H9 (cell line): ENCODE data around the gene MED8. TPM values are rescaled to one million over a fixed set of nuclear protein-coding genes. Genes with fewer than 3 reads are reported as not detected.

Experiments
- DNase-seq: peaks from one replicate; pipeline ENCODE4 v3.0.0-alpha.2; 2017
- H2AFZ ChIP-seq: one replicate; pipeline ENCODE4 v1.6.1; 2013; ENCODE audit warnings: mild to moderate bottlenecking, low read length, control low read depth, moderate library complexity
- H2AK5ac ChIP-seq: 2 replicates; pipeline ENCODE4 v1.6.1; 2013; ENCODE audit warnings: low read length, control low read depth, mixed read lengths; ENCODE audit not compliant: insufficient read length
- H2BK120ac ChIP-seq: one replicate; pipeline ENCODE4 v1.6.1; 2013; ENCODE audit warnings: low read depth, mild to moderate bottlenecking, low read length, control low read depth, inconsistent platforms; ENCODE audit not compliant: poor library complexity, severe bottlenecking
- H2BK12ac ChIP-seq: 2 replicates; pipeline ENCODE4 v1.6.1; 2013; ENCODE audit warnings: low read length, control low read depth, mixed read lengths, low read depth; ENCODE audit not compliant: insufficient read length
- H2BK15ac ChIP-seq: 2 replicates; pipeline ENCODE4 v1.6.1; 2013; ENCODE audit warnings: low read depth, low read length, control low read depth
- H2BK20ac ChIP-seq: one replicate; pipeline ENCODE4 v1.6.1; 2013; ENCODE audit warnings: low read depth, mild to moderate bottlenecking, low read length, control low read depth, inconsistent platforms; ENCODE audit not compliant: poor library complexity, severe bottlenecking
- H2BK5ac ChIP-seq: 2 replicates; pipeline ENCODE4 v1.6.1; 2013; ENCODE audit warnings: low read length, control low read depth, mixed read lengths; ENCODE audit not compliant: insufficient read length
- H3K14ac ChIP-seq: 2 replicates; pipeline ENCODE4 v1.6.1; 2013; ENCODE audit warnings: low read length, control low read depth; ENCODE audit not compliant: insufficient read depth
- H3K18ac ChIP-seq: 2 replicates; pipeline ENCODE4 v1.6.1; 2013; ENCODE audit warnings: low read depth, mild to moderate bottlenecking, mixed read lengths, low read length, control low read depth; ENCODE audit not compliant: insufficient read length
- H3K23ac ChIP-seq: 2 replicates; pipeline ENCODE4 v1.6.1; 2013; ENCODE audit warnings: low read length, control low read depth, mixed read lengths, low read depth; ENCODE audit not compliant: insufficient read length
- H3K23me2 ChIP-seq: 2 replicates; pipeline ENCODE4 v1.6.1; 2013; ENCODE audit warnings: low read depth, mild to moderate bottlenecking, mixed read lengths, low read length, control low read depth; ENCODE audit not compliant: insufficient read length, poor library complexity, severe bottlenecking
- H3K27ac ChIP-seq: 2 replicates; pipeline ENCODE4 v1.5.1; 2013; ENCODE audit warnings: low read length, control low read depth, mixed read lengths, low read depth; ENCODE audit not compliant: insufficient read length
- H3K27me3 ChIP-seq: 2 replicates; pipeline ENCODE4 v1.6.1; 2013; ENCODE audit warnings: low read length, control low read depth, inconsistent platforms; ENCODE audit not compliant: insufficient read depth
- H3K4ac ChIP-seq: 2 replicates; pipeline ENCODE4 v1.6.1; 2013; ENCODE audit warnings: low read depth, mild to moderate bottlenecking, control low read depth, inconsistent platforms, low read length, moderate library complexity
- H3K4me1 ChIP-seq: 2 replicates; pipeline ENCODE4 v1.6.1; 2013; ENCODE audit warnings: low read length, control low read depth, inconsistent platforms; ENCODE audit not compliant: insufficient read depth
- H3K4me2 ChIP-seq: 2 replicates; pipeline ENCODE4 v1.6.1; 2013; ENCODE audit warnings: low read length, control low read depth, mixed read lengths; ENCODE audit not compliant: insufficient read length, insufficient read depth
- H3K56ac ChIP-seq: 2 replicates; pipeline ENCODE4 v1.6.1; 2013; ENCODE audit warnings: low read depth, mild to moderate bottlenecking, mixed read lengths, low read length, control low read depth; ENCODE audit not compliant: insufficient read length
- H3K79me1 ChIP-seq: 2 replicates; pipeline ENCODE4 v1.6.1; 2013; ENCODE audit warnings: low read depth, mild to moderate bottlenecking, moderate library complexity, low read length, control low read depth, inconsistent platforms; ENCODE audit not compliant: insufficient read depth, poor library complexity, severe bottlenecking
- H3K79me2 ChIP-seq: 2 replicates; pipeline ENCODE4 v1.6.1; 2013; ENCODE audit warnings: low read length, control low read depth, inconsistent platforms; ENCODE audit not compliant: insufficient read depth
- H3K9ac ChIP-seq: 2 replicates; pipeline ENCODE4 v1.6.1; 2013; ENCODE audit warnings: low read length, control low read depth, mixed read lengths; ENCODE audit not compliant: insufficient read length; ENCODE audit errors: extremely low read depth
- H3K9me3 ChIP-seq: one replicate; pipeline ENCODE4 v1.6.1; 2013; ENCODE audit warnings: low read depth, low read length, inconsistent platforms; ENCODE audit not compliant: control insufficient read depth
- H3T11ph ChIP-seq: one replicate; pipeline ENCODE4 v1.6.1; 2013; ENCODE audit warnings: mild to moderate bottlenecking, low read length, control low read depth, inconsistent platforms
- H4K20me1 ChIP-seq: one replicate; pipeline ENCODE4 v1.6.1; 2013; ENCODE audit not compliant: control insufficient read depth, insufficient read length, insufficient read depth
- H4K5ac ChIP-seq: 2 replicates; pipeline ENCODE4 v1.6.1; 2013; ENCODE audit warnings: low read depth, mild to moderate bottlenecking, mixed read lengths, low read length, control low read depth; ENCODE audit not compliant: insufficient read length
- H4K8ac ChIP-seq: replicated peaks from 2 replicates; pipeline ENCODE4 v1.6.1; 2013; ENCODE audit warnings: low read length, control low read depth, mixed read lengths, low read depth; ENCODE audit not compliant: insufficient read length
- H4K91ac ChIP-seq: 2 replicates; pipeline ENCODE4 v1.6.1; 2013; ENCODE audit warnings: low read depth, mild to moderate bottlenecking, moderate library complexity, mixed read lengths, low read length, control low read depth; ENCODE audit not compliant: insufficient read length
- H3K27ac Mint-ChIP-seq, 3 experiments: 2 replicates in 2 of 3; 3 replicates in 1 of 3; pipeline ENCODE4 v1.8.0; 2020 to 2021; ENCODE audit warnings: mixed read lengths in 3 of 3, mild to moderate bottlenecking in 1 of 3, moderate library complexity in 1 of 3
- H3K27me3 Mint-ChIP-seq: 2 replicates; pipeline ENCODE4 v1.8.0; 2021; ENCODE audit warnings: low read depth, mild to moderate bottlenecking, moderate library complexity, mixed read lengths
- H3K36me3 Mint-ChIP-seq, 3 experiments: 2 replicates in 2 of 3; 3 replicates in 1 of 3; pipeline ENCODE4 v1.8.0; 2020 to 2021; ENCODE audit warnings: low read depth in 3 of 3, mixed read lengths in 3 of 3; ENCODE audit not compliant: insufficient read depth in 1 of 3
- H3K4me1 Mint-ChIP-seq, 2 experiments: 2 replicates each; pipeline ENCODE4 v1.8.0; 2020; ENCODE audit warnings: mixed read lengths in 2 of 2
- H3K4me3 Mint-ChIP-seq, 2 experiments: 2 replicates in 1 of 2; 3 replicates in 1 of 2; pipeline ENCODE4 v1.8.0; 2020 to 2021; ENCODE audit warnings: mild to moderate bottlenecking in 2 of 2, mixed read lengths in 2 of 2, moderate library complexity in 1 of 2
- H3K9me3 Mint-ChIP-seq, 2 experiments: 2 replicates in 1 of 2; 3 replicates in 1 of 2; pipeline ENCODE4 v1.8.0; 2020; ENCODE audit warnings: mild to moderate bottlenecking in 2 of 2, mixed read lengths in 2 of 2, moderate library complexity in 1 of 2
- CTCF ChIP-seq: fragments of 200-600 bp; sonication (generic); conservative IDR thresholded peaks from 3 replicates; pipeline ENCODE4 v1.8.0; 2021; ENCODE audit warnings: antibody characterized with exemption, mild to moderate bottlenecking
- WGBS: extraction: QIAGEN DNeasy Blood & Tissue Kit; methylation state at CpG from one replicate; pipeline ENCODE4 v1.1.7; 2013; ENCODE audit warnings: missing lambda C conversion rate, low lambda C conversion rate, mixed read lengths; ENCODE audit not compliant: insufficient read length; ENCODE audit errors: extremely low coverage; 5-methylcytosine and 5-hydroxymethylcytosine counted together
- total RNA-seq: library from RNA; stranded (reverse); gene quantifications from 2 replicates; pipeline ENCODE4 v1.2.1, GENCODE V29; 2021

The MED8 gene
- total RNA-seq, 1 experiment from 2014 or later, result 23.0 TPM

DNA sequence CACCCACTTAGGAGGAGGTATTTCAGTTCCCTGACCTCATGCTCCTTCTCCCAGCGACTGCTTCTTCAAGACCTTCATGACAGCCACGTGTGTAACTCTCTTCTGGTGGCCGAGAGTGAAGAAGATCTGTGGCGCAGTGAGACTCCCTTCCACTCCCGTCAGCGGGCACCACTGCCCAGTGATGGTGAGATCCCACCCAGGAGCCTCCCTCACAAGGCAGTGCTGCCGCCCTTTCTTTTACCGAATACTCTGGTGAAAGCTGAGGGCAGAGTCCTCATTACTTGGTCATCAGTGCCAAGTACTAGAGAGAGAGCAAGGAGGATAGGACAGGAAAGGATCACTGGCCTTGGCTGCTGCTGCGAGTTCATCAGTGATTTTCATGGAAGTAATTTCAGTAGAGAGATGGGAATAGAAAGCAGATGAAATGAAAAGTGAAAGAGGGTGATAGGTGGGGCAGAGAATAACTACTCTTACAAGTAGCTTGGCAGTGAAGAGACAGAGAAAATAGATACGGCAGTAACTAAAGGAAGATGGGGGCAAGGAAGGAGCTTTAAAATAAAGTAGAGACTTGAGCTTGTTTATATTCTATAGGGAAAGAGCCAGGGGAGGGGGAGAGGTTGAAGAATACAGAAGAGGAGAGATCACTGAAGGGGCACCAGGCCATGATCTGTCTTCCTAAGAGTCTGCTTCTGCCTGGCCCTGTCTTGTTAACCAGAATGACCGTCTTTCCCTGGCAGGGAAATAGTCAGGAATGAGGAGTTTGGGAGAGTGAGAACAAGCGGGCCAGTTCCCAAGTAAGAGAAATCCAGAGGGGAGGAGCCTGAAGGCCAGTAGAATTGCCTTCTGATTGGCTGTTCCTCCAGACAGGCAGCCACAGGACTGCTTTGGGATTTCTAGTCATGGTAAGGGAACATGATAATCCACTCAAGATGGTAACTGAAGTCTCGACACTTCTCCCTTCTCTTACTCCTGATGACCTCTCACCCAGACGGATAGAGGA lies 45.8 kb upstream of the MED8 start:
- DNase-seq, result no peak
- Histone ChIP-seq H3K56ac (no peak overlapping the region), H3K27ac (no peak overlapping the region), H3K27me3 (no peaks in the 10 kb centered on the region), H3K23ac (no peak overlapping the region), H2AFZ (no peak overlapping the region), H3K9me3 (no peaks in the 10 kb centered on the region), H2BK12ac (no peak overlapping the region), H3T11ph (no peak overlapping the region), H3K9ac (no peak overlapping the region), H3K23me2 (no peaks in the 10 kb centered on the region), H4K5ac (no peak overlapping the region), H2BK5ac (no peak overlapping the region), H3K14ac (no peak overlapping the region), H3K18ac (no peak overlapping the region), H4K8ac (no peak overlapping the region), H2AK5ac (no peak overlapping the region), H3K79me2 (no peaks in the 10 kb centered on the region), H3K4ac (no peak overlapping the region), H4K20me1 (no peaks in the 10 kb centered on the region), H4K91ac (no peak overlapping the region), H2BK15ac (no peak overlapping the region), H2BK120ac (no peak overlapping the region), H3K4me1 (no peaks in the 10 kb centered on the region), H3K4me2 (no peak overlapping the region), H3K79me1 (no peaks in the 10 kb centered on the region), H2BK20ac (no peak overlapping the region)
- Mint-ChIP-seq H3K4me1 (no peaks in the 10 kb centered on the region), H3K27me3 (no peaks in the 10 kb centered on the region), H3K9me3 (no peaks in the 10 kb centered on the region), H3K4me3 (no peak overlapping the region), H3K36me3 (peaks cover 14 to 50% (median 42%) of the 10 kb centered on the region in 3 experiments; a peak in 6 of 7 replicates), H3K27ac (peak overlapping the region in 1 of 3 experiments; percentile 2; a peak in 1 of 7 replicates)
- no peak for TF ChIP-seq CTCF
- WGBS, result no CpG with 5 or more reads among the region's 14 CpGs
